ENCODE data around the gene LYPD5.

- TF ChIP-seq POLR2A (IDR thresholded peaks at IDR 0.05; ENCODE audit: low read depth, low read length) (no peak), POLR2AphosphoS5 (IDR thresholded peaks at IDR 0.05; ENCODE audit: low read depth, low read length) (no peak), TAF1 (IDR thresholded peaks at IDR 0.05; ENCODE audit: borderline replicate concordance, low read depth, low read length) (no peak)
Measured at GRCh38 chr19:43773725-43774102, 28.5 kb downstream of the LYPD5 start.

Data from GM12892 (cell line).